Stimulated activated CD8-positive, alpha-beta memory T cell treated with anti-CD3 and anti-CD28 coated beads, Interleukin-15, amount 100 ng/mL, for 4 hours (primary cell): ENCODE results near the gene FIZ1.

ENCODE experiments used
- DNase-seq, 2 donors: peaks; one replicate each; pipeline ENCODE4 v3.0.0-alpha.2; 2020; ENCODE audit warnings: low read depth in 2 of 2

FIZ1 gene

GRCh38 chr19:55613930-55614710 is 14.8 kb upstream of the FIZ1 start:
- DNase-seq: no peak

DNA sequence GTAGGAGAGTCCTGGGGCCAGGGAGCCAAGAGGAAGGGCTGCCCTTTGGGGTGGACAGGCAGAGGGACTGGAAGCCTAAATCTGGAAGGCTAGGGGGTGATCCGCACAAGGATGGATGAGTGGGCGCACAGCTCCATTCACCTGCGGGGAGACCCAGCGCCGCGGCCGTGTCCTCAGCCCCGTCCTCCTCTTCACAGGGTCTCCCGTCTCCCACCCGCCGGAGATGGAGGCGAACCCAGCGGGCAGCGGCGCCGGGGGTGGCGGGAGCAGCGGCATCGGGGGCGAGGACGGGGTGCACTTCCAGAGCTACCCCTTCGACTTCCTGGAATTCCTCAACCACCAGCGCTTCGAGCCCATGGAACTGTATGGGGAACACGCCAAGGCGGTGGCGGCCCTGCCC is 14.1 kb upstream of the FIZ1 start:
- no peak for DNase-seq

- DNase-seq: no peak
Observed at GRCh38 chr19:55611983-55612645, 12.8 kb upstream of the FIZ1 start.

- no peak for DNase-seq
Observed at GRCh38 chr19:55611300-55611982, 12.1 kb upstream of the FIZ1 start.

DNA sequence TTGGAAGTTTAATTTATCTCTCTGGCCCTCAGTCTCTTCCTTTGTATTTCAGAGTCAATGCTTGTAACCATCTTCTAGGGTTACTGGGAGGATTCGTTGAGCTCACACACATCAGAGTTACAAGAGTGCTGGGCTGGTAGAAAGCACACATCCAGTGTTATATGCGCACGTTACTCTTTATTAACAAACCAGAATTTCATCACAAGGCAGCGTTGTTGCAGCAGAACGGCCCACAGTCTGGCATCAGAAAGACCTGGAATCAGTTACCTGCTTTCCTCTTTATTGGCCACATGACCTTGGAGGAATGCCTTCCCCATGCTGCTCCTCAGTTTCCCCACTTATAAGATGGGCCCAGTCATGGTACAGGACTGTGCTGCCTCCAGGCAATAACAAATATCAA is 10.0 kb upstream of the FIZ1 start:
- DNase-seq: no peak

DNA sequence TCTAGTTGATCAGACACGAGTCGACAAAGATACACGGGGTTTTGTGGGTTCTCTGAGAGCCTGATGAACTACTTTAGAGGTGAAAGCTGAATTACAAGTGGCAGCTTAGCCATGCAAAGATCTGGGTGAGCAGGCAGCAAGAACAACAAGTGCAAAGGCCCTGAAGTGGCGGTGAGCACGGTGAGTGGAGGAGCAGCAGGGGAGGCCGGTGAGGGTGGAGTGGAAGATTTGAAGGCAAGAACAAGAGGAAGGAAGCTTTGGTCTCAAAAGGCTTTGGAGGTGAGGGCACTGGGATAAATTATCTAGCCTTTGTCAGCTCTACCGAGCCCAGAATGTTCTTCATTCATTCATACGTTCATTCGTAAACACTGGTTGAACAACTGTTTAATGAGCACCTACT is 7.5 kb upstream of the FIZ1 start:
- DNase-seq: no peak

DNA sequence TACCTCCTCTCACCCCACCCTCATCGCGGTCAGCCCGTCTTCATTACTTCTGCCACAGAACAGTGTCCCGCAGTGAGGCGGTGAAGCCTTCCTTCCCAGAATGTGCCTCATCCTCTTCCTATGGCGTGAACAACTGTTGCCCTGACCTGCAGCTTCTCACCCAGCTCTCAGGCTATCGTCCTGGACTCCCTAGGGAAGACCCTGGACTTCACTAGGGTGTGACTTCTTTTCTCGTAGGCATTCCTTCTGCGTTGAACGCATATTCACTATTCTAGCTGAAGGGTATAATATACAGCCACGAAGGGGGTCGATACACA is 7.1 kb upstream of the FIZ1 start:
- DNase-seq: no peak

- DNase-seq: peak; percentile 39 to 42
Observed at GRCh38 chr19:55605637-55606470, 6.5 kb upstream of the FIZ1 start, which contains the start of gene ZNF865. TSS of gene ZNF865 (plus strand) at chr19:55605647. CDS start at chr19:55613619, 7,972 bp downstream.

- peak; percentile 97 to 98 for DNase-seq
Observed at GRCh38 chr19:55605207-55605636, 5.9 kb upstream of the FIZ1 start.

DNA sequence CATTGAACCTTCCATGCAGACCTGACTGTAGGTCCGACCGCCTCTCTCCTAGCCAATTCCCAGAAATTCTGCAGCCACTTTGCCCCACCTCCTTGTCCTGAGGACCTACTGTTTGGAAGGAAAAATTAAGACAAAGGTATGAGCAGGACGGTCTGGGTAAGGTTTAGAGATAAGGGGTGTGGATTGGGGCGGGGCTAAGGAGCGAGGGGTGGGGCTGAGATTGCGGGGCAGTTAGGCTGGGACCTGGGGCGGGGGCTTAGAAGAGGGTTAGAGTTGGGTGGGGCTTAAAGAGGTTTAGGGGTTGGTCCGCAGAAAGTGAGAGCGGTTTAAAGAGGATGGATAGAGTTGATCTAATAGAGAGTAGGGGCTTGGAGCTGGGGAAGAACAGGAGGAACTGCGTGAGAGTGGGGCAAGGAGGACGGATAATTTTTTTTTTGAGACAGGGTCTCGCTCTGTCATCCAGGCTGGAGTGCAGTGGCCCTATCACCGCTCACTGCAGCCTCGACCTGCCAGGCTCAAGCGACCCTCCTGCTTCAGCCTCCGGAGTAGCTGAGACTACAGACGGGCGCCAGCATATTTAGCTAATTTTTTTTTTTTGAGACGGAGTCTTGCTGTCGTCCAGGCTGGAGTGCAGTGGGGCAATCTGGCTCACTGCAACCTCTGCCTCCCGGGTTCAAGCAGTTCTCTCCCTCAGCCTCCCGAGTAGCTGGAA is 4.4 kb upstream of the FIZ1 start:
- no peak for DNase-seq

GRCh38 chr19:55603115-55603514 is 3.8 kb upstream of the FIZ1 start:
- no peak for DNase-seq

- DNase-seq: no peak
Observed at GRCh38 chr19:55602104-55603001, 3.0 kb upstream of the FIZ1 start.

- no peak for DNase-seq
Observed at GRCh38 chr19:55601084-55601483, 1.8 kb upstream of the FIZ1 start.

- no peak for DNase-seq
Observed at GRCh38 chr19:55600662-55601028, 1.3 kb upstream of the FIZ1 start.

- peak; percentile 70 to 78 for DNase-seq
Observed at GRCh38 chr19:55599842-55600661, 735 bp upstream of the FIZ1 start, which contains the start of gene ZNF524. TSS of gene ZNF524 (plus strand) at chr19:55600288. CDS start at chr19:55602113, 1,825 bp downstream.

DNA sequence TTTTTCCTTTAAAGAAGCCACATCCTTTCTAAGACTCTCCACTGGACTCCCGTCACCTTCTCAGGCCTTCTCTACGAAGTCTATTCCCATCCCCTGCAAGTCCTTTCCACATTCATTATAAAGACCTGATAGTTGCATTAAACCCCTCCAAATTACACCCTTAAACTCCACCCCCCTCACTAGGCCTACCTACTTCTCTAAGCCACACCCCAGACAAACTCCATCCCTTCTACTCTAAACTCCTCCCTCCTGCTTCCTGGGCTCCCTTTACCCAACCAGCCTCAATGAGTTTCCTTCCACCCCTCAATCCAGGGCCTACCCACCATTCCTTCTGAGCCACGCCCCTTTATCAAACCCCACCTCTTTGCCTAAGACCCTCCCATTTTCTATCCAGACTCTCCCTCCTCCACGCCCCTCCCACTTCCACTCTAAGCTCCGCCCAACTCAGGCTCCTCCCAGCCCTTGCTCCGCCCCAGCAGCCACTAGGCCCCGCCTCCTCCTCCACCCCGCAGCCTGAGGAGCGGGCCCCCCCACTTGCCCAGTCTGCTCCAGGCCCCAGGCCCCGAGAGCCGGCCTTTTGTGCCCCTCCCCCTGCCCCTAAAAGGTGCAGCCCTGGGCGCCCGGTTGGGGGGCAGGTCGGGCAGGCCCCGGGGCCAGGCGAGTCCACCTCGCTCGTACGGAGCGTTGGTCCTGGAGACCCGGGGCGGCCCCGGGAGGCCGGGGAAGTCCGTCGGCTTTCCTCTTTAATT is 424 bp downstream of the FIZ1 start:
- peak; percentile 80 to 87 for DNase-seq

- DNase-seq: no peak
Observed at GRCh38 chr19:55598034-55598433, 1.3 kb downstream of the FIZ1 start.

DNA sequence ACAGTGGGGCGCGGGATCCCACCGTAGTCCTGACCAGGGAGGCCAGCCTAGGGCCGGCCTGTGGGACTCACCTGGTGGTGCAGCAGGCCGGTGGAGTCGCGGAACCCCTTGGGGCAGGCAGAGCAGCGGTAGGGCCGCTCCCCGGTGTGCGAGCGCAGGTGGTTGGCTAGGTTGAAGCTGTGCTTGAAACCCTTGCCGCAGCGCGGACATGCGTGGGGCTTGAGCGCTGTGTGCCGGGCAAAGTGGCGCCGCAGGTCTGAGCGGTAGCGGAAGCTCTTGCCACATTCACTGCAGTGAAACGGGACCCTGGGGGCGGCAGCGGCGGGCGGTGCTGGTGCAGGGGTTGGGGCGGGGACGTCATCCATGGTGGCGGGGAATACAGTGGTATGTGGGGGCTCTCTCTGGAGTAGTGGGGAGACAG is 1.8 kb downstream of the FIZ1 start:
- DNase-seq: no peak

- DNase-seq: no peak
Observed at GRCh38 chr19:55596304-55596703, 3.0 kb downstream of the FIZ1 start.
